ENCODE results near the gene ANKRD61.
"Not testable (repeated sequence)": the region's sequence is repeated elsewhere in the genome, so short reads cannot be mapped to it uniquely, and the experiment has no call there.

The ANKRD61 gene

DNA sequence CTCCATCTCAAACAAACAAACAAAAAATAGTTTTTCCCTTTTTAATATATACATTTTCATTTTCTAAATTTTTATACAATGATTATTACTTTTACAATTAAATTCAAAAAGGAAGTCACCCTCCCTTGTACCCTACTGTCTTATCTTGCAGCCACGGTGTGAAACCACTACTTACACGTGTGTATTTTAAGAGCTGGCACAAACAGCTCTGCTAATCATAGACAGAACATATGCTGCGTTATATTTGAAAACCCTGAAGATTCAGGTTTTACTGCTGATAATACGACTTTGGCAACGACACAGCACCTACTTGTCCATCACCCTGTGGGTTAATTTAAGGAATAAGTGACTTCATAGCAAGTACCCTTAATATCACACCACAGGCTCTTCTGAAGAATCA is 991 bp downstream of the ANKRD61 start:
- no peak for DNase-seq

- no peak for DNase-seq
These were observed 1.5 kb downstream of the ANKRD61 start for GRCh38 chr7:6032641-6033040.

- no peak for DNase-seq
These were observed 4.0 kb downstream of the ANKRD61 start for GRCh38 chr7:6035165-6035564.

- no peak for DNase-seq
These were observed 4.5 kb downstream of the ANKRD61 start for GRCh38 chr7:6035686-6036085.

DNA sequence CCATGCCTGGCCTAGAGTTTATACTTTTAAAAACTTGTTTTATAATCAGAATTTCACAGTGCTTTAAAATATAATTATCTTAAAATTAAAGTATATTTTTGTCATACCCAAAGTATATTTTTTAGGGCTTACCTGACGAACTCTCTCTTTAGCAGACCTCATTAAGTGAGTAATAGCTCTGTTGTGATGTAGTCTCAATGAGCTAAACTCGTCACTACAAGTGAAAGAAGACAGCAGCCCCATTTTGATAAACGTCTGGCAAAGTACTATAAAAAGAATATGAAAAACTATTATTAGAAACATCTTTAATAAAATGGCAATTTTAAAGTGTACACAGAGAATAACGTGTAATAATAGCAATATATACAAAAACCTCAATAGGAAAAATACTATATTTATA is 18.6 kb downstream of the ANKRD61 start:
- DNase-seq, result no peak

- DNase-seq, result not testable (repeated sequence)
These were observed 20.0 kb downstream of the ANKRD61 start for GRCh38 chr7:6051185-6051584.

GRCh38 chr7:6056616-6057015 is 25.4 kb downstream of the ANKRD61 start:
- no peak for DNase-seq

GRCh38 chr7:6057316-6058129 is 26.3 kb downstream of the ANKRD61 start:
- DNase-seq, result no peak

DNA sequence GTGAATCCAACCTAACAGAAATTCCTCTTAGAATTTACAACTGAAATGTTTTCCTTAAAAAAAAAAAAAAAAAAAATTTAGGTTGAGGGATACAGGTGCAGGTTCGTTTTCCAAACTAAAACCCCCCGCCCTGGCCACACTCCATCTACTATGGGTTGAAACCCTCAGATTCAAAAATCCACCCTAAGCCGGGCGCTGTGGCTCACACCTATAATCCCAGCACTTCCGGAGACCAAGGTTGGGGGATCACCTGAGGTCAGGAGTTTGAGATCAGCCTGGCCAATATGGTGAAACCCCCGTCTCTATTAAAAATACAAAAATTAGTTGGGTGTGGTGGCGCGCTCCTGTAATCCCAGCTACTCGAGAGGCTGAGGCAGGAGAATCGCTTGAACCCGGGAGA is 28.8 kb downstream of the ANKRD61 start:
- DNase-seq, result not testable (repeated sequence)

- no peak for DNase-seq
These were observed 40.2 kb downstream of the ANKRD61 start for GRCh38 chr7:6071406-6071805.

DNA sequence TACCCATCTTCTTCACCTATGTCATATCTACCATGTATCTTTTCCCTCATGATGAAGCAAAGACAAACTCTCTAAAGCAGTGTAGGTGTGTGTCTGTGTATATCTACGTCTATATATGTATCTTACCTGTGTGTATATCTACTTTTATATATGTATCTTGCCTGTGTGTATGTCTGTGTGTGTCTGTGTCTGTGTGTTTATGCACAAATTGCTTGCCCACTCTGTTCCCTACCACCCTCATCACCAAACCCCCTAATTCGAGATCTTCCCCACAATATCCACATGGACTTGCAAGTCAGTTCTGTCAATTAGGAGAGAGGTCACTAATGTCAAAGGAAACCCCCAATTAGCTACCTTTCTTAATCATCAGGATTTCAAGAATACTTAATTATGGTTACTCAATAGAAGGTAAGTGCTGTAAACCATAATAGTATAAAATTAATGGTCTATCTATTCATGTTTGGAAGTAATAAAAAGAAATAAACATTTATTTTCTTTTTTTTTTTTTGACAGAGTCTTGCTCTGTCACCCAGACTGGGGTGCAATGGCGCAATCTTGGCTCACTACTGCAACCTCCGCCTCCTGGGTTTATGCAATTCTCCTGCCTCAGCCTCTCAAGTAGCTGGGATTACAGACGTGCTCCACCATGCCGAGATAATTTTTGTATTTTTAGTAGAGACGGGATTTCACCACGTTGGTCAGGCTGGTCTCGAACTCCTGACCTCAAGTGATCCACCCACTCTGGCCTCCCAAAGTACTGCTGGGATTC is 43.6 kb downstream of the ANKRD61 start:
- no peak for DNase-seq

- DNase-seq, result no peak
These were observed 47.4 kb downstream of the ANKRD61 start for GRCh38 chr7:6078548-6078947.

- DNase-seq, result not testable (repeated sequence)
These were observed 51.9 kb downstream of the ANKRD61 start for GRCh38 chr7:6083047-6083446.
